Stimulated activated CD4-positive, alpha-beta T cell treated with anti-CD3 and anti-CD28 coated beads, Interleukin-1b, Interleukin-23, amount 100 ng/mL, for 24 hours (primary cell): ENCODE results near the gene NEXMIF.
"Not testable (repeated sequence)": the region's sequence is repeated elsewhere in the genome, so short reads cannot be mapped to it uniquely, and the experiment has no call there.

Experiments
- DNase-seq, 4 experiments: peaks; one replicate each; pipeline ENCODE4 v3.0.0-alpha.2; 2020; ENCODE audit warnings: low read depth in 4 of 4, low spot score in 1 of 4

NEXMIF gene

DNA sequence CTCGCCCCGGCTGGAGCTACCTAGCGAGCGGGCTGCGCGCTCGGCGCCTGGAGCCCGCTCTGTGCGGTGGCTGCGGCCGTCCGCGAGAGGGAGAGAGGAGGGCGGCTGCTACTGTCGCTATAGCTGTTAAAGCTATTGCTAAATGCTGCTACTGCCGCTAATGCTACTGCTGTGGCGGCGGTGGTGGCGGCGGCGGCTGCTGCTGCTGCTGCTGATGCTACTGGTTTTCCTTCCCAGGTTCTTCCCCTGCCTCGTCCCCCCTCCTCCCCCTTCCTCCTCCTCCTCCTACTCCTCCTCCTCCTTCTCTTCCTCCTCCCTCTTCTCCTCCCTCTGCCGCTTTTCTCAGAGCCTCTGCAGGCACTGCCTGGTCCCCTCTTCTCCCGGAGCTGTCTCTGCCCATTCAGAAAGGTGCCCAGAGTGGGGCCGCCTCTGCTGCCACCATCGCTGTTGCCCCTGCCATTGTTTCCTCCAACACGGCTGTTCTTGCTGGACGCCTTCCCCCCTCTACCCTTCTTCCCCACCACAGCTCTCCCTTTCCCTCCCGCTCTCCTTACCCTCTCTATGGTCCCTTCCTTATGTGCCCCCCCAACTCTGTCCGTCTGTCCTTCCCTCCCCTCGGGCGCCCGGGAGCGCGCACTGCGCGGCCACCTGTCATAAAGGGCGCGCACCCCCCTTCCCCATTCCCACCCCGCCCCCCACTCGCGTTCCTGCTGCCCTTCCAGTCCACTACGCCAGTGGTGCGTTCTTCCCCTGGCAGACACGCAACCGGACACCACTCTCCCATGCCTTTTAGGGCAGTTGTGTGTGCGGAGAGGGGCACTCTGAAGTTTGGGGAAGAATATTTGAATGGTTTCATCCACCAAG is at the start of gene NEXMIF:
Gene NEXMIF, minus strand, starts transcription at position 228 of the 864 bp plus-strand sequence.
- DNase-seq = no peak

DNA sequence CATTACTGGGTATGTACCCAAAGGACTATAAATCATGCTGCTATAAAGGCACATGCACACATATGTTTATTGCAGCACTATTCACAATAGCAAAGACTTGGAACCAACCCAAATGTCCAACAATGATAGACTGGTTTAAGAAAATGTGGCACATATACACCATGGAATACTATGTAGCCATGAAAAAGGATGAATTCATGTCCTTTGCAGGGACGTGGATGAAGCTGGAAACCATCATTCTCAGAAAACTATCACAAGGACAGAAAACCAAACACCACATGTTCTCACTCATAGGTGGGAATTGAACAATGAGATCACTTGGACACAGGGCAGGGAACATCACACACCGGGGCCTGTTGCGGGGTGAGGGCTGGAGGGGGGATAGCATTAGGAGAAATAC is 36.7 kb upstream of the NEXMIF start:
- not testable (repeated sequence) for DNase-seq

DNA sequence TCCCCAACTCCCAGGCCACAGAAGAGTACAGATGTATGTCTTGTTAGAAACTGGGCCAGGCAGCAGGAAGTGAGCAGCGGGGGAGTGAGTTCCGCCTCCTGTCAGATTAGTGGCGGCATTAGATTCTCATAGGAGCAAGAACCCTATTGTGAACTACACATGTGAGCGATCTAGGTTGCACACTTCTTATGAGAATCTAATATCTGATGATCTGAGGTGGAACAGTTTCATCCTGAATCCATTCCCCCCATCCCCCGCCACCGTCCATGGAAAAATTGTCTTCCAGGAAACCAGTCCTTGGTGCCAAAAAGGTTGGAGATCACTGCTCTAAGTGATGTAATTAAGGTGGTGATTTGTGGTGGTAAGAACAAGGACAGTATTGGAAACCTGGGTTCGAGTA is 24.5 kb upstream of the NEXMIF start:
- no peak for DNase-seq

DNA sequence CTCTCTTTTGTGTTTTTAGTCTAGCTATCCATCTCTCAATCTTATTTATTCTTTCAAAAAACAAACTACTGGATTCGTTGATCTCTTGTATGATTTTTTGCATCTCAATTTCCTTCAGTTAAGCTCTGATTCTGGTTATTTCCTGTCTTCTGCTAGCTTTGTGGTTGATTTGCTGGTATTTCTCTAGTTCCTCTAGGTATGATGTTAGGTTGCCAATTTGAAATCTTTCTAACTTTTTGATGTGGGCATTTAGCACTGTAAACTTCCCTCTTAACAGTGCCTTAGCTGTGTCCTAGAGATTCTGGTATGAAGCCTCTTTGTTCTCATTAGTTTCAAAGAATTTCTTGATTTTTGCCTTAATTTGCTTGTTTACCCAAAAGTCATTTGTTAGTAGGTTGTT is 15.2 kb upstream of the NEXMIF start:
- DNase-seq = no peak

DNA sequence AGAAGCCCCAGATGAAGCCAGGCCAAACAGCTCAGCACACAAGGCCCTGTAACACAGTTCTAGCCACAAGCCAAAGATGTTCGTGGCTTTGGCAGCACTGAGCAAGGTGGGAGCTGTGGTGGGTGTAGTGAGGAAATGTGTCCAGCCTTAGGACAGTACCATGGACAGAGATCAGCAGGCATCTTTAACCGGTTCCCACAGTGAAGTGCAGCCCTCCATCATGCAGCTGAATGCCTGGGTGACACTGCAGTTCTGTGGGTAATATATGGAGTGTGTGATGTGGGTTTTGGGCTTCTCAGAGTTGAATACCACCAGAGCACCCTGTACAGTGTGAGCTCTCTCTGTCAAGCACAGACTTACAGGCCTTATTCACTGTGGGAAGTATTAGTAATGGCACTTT is 6.0 kb upstream of the NEXMIF start:
- no peak for DNase-seq

- peak in 1 of 4 experiments; percentile 21 for DNase-seq
Measured at GRCh38 chrX:74924449-74925224, 615 bp downstream of the NEXMIF start.

DNA sequence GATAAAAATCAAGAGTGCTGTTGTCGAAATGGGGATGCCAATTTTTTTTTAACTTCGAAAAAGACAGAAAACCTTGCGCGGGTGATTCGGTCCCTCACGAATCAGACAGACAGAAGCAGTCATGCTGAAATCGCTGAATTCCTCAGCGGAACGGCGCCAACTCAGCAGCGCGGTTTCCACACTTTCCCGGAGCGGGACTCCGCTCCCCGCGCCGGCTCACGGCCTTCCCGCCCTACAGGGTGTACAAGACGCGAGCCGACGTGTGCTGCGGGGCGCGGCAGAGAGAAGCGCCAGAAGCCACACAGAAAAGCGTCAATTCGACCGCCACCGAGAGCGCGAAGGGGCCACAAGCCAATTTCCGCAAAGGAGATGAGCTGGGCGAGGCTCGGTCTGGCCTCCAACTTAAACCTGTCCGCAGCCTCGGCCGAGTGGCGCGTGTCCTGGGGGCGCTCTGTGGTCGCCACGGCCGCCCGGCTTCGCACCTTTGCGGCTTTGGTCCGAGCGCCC is 1.3 kb downstream of the NEXMIF start:
- peak in 1 of 4 experiments; percentile 0 for DNase-seq

DNA sequence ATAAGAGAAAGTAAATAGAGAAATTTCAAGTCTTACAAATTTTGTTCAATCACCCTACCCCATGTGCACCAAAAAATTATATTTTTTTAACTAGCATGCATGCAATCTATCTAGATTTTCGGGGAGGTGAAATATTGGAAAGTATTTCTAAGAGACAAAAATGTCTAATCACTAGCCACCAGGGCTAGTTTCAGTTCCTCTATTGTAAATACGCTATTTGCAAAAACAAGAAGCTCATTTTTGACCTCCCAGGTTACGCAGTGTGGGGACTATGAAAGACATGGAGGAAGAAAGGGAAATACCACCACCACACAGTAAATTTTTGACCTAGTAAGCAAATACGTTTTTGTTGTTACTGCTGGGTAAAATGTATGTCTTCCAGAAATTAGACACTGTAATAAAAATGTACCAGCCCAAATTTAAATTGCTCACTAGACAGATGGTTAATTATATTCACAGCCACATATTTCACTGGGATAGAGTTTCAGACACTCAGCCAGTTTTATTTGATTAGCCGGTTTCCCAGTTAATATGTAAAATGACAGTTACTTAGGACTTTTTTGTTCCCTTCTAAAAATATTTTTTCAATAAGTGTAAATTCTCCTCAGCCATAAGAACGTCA is 2.2 kb downstream of the NEXMIF start:
- no peak for DNase-seq

DNA sequence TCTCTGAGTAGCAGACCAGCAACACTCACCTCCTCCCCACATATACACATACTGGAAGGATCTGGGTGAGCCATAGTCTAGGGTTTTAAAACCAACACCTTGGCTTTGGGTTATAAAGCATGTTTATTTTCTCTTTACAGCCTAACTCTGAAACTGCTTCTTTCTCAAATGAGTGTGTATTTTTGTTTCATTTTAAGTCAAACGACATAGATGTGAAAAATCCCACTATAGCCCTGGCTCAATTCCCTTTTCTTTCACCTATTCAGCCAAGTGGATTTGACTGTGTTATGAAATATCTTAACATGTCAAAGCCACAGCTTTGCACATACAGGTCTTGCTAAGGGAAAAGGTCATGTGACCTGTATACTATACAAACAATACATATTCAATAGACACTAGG is 13.8 kb downstream of the NEXMIF start:
- no peak for DNase-seq

DNA sequence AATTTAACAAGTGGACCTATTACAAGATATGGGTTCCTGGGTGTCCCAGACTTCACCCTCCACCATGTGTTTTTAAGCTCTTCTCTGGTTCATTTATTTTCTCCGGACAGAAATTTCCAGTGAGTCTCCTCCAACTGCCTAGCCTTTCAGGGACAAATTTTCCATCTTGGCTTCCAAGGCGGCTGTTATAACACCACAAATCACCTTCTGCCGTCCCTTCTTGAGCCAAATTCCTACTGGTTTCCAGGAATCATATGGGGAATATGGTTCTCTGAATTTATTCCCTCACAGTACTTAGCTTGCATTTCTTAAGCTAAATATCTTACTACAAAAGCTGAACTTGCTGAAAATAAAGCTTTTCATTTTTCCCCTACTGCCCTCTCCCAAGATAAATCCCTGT is 18.8 kb downstream of the NEXMIF start:
- no peak for DNase-seq

DNA sequence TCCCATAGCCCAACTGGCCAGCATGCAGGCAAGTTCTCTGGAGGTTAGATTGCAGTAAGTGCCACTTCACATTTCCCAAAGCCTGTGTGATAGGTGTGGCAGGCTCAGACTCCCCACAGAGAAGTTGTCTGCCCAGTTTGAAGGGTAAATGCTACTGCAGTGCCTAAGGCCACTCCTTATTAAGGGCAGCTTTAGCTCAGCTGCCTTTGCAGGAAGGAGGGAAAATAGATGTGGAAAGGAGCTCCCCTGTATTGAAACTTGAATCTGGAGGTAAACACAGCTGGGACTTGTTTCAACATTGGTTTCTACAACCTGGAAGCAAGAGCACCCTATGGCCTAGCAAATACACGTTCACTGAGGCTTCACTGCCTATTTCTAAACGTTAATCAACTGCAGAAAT is 22.4 kb downstream of the NEXMIF start:
- no peak for DNase-seq

DNA sequence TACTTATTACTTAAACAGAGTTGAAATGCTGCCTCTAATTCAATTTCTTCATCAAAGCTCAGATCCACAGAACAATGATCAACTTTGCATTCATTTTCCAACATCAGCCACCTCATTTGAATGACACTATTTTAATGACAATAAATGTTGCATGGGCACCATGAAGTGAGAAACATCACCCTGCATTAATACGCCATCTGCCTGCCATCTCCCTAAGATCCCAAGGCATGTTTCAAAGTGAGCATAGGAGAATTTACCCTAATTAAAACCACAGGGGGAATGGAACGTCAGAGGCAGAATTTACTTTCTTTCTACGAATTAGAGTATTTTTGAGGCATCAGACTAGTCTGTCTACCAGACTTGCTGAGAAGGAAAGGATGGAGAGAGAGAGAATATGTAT is 32.7 kb downstream of the NEXMIF start:
- DNase-seq = no peak

GRCh38 chrX:74890676-74891430 is 34.4 kb downstream of the NEXMIF start:
- no peak for DNase-seq

GRCh38 chrX:74882383-74882782 is 42.9 kb downstream of the NEXMIF start:
- DNase-seq = not testable (repeated sequence)

DNA sequence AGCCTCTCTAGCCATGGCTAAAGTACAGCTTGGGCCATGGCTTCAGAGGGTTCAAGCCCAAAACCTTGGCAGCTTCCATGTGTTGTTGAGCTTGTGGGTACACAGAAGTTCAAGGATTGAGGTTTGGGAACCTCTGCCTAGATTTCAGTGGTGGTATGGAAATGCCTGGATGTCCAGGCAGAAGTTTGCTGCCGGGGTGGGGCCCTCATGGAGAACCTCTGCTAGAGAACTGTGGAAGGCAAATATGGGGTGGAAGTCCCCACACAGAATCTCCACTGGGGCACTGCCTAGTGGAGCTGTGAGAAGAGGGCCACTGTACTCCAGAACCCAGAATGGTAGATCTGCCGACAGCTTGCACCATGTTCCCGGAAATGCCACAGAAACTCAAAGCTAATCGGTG is 59.5 kb downstream of the NEXMIF start:
- DNase-seq = no peak

DNA sequence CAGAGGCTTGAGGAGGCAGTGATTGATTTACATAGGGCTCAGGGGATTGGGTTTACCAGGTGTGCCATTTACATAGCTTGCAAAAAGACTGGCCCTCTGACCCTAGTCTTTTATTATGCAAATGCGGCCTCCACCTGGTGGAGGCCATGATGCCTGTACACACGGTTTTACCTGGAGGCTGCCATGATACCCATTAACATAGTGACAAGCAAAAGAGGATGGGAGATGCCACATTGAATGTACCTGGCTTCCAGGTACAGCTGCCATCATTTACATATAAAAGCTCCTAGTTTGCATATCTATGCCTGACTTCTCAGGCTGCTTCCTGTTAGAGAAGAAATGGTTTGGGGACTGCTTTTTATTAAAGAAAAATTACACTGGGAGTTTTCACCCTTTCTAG is 72.0 kb downstream of the NEXMIF start:
- no peak for DNase-seq

- DNase-seq = no peak
Measured at GRCh38 chrX:74835566-74835965, 89.7 kb downstream of the NEXMIF start.

DNA sequence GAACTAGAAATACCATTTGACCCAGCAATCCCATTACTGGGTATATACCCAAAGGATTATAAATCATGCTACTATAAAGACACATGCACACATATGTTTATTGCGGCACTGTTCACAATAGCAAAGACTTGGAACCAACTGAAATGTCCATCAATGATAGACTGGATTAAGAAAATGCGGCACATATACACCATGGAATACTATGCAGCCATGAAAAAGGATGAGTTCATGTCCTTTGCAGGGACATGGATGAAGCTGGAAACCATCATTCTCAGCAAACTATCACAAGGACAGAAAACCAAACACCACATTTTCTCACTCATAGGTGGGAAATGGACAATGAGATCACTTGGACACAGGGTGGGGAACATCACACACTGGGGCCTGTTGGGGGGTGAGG is 105.5 kb downstream of the NEXMIF start:
- not testable (repeated sequence) for DNase-seq

DNA sequence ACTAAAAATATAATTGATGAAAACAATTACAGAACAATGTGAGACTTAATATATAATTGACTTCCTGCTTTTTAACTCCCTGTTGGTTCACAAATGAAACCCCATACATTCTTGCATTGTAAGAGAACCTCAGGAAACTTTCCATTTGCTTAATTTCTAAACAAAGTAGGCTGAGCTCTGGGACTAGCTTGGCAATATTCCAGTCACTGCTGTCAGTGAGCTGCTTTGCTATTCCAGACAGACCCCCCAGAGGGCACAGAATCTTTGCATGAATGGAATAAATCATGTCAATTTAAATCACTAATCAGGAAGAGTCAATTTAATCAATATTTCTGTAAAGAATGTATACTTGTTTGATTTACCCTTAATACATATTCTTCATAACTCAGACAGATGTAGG is 110.6 kb downstream of the NEXMIF start:
- no peak for DNase-seq

DNA sequence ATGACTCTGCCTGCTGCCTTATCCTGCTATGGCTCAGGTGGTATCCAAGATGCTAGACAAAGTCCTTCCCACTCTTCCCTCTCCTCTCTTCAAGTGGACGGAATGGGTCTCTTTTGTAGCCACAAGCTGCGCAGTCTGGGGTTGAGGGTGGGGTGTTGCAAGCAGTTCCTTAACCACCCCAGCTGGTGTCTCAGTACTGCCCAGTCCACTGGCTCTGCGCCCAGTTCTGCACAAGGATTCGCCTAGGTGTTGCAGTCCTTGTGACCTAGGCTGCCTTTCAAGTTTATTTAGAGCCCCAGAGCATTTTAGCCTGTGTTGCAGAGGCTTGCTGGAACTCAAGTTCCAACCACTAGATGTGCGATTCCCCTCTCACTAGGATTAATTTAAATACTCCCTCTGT is 120.7 kb downstream of the NEXMIF start:
- DNase-seq = no peak

- DNase-seq = no peak
Measured at GRCh38 chrX:74800062-74800461, 125.2 kb downstream of the NEXMIF start.
